ENCODE measurements around the gene OR1J2.
"Not testable (repeated sequence)": the region's sequence is repeated elsewhere in the genome, so short reads cannot be mapped to it uniquely, and the experiment has no call there.

The OR1J2 gene

DNA sequence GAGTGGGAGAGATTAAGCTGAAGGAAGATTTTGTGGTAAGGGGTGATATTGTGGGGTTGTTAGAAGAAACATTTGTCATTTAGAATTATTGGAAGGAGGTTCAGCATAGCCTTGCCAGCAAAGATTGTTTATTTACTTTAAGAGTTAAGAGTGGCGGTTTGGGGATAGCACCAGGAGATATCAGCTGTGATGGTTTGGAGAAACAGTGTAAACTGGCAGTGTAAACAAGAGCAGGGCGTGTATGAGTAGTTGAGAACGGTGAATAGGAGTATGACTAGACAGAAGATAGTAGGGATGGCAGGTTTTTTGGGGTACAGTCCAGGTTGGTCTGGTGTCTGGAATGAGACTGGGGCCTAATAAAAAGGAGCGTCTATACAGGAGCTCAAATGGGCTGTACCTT lies 20.6 kb downstream of the OR1J2 start:
- ATAC-seq: not testable (repeated sequence)

DNA sequence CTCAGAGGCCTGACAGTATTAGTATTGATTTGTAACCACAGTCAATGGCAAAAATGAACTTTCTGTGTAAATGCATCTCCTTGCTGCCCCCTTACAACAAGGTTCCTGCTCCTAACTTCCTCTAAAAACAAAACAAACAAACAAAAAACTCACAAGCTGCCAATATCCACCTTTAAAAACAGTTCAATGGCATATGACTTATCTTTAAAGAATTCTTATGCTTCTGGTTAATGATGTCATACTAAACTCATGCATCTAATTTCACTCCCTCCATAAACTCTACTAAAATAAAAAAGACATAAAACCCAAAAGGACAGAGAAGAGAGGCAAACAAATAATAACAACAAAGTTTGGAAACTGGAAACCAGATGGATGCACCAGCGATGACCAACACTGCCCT lies 25.5 kb downstream of the OR1J2 start:
- TF ChIP-seq ZFP3 (CRISPR knock-in tag; IDR thresholded peaks at IDR 0.05) (no peak), ARNTL (CRISPR knock-in tag; IDR thresholded peaks at IDR 0.05; ENCODE audit: borderline replicate concordance, low read depth) (no peak), ZNF565 (CRISPR knock-in tag; conservative IDR thresholded peaks at IDR 0.05; ENCODE audit: low read depth) (no peak), TOX (CRISPR knock-in tag; IDR thresholded peaks at IDR 0.05; ENCODE audit: borderline replicate concordance) (no peak), TCF4 (CRISPR knock-in tag; IDR thresholded peaks at IDR 0.05; ENCODE audit: borderline replicate concordance) (no peak), RARB (CRISPR knock-in tag; IDR thresholded peaks at IDR 0.05) (no peak), OSR1 (CRISPR knock-in tag; IDR thresholded peaks at IDR 0.05) (no peak), ZFP30 (CRISPR knock-in tag; IDR thresholded peaks at IDR 0.05) (no peak), ZNF8 (CRISPR knock-in tag; IDR thresholded peaks at IDR 0.05) (no peak)
- TF ChIP-seq, protein P1, sequence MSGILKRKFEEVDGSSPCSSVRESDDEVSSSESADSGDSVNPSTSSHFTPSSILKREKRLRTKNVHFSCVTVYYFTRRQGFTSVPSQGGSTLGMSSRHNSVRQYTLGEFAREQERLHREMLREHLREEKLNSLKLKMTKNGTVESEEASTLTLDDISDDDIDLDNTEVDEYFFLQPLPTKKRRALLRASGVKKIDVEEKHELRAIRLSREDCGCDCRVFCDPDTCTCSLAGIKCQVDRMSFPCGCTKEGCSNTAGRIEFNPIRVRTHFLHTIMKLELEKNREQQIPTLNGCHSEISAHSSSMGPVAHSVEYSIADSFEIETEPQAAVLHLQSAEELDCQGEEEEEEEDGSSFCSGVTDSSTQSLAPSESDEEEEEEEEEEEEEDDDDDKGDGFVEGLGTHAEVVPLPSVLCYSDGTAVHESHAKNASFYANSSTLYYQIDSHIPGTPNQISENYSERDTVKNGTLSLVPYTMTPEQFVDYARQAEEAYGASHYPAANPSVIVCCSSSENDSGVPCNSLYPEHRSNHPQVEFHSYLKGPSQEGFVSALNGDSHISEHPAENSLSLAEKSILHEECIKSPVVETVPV (CRISPR knock-in tag; IDR thresholded peaks at IDR 0.05): no peak
- TF ChIP-seq, protein P2, sequence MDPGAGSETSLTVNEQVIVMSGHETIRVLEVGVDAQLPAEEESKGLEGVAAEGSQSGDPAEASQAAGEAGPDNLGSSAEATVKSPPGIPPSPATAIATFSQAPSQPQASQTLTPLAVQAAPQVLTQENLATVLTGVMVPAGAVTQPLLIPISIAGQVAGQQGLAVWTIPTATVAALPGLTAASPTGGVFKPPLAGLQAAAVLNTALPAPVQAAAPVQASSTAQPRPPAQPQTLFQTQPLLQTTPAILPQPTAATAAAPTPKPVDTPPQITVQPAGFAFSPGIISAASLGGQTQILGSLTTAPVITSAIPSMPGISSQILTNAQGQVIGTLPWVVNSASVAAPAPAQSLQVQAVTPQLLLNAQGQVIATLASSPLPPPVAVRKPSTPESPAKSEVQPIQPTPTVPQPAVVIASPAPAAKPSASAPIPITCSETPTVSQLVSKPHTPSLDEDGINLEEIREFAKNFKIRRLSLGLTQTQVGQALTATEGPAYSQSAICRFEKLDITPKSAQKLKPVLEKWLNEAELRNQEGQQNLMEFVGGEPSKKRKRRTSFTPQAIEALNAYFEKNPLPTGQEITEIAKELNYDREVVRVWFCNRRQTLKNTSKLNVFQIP (CRISPR knock-in tag; IDR thresholded peaks at IDR 0.05; ENCODE audit: borderline replicate concordance, low read depth): no peak
- TF ChIP-seq, protein P3, sequence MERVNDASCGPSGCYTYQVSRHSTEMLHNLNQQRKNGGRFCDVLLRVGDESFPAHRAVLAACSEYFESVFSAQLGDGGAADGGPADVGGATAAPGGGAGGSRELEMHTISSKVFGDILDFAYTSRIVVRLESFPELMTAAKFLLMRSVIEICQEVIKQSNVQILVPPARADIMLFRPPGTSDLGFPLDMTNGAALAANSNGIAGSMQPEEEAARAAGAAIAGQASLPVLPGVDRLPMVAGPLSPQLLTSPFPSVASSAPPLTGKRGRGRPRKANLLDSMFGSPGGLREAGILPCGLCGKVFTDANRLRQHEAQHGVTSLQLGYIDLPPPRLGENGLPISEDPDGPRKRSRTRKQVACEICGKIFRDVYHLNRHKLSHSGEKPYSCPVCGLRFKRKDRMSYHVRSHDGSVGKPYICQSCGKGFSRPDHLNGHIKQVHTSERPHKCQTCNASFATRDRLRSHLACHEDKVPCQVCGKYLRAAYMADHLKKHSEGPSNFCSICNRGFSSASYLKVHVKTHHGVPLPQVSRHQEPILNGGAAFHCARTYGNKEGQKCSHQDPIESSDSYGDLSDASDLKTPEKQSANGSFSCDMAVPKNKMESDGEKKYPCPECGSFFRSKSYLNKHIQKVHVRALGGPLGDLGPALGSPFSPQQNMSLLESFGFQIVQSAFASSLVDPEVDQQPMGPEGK (CRISPR knock-in tag; IDR thresholded peaks at IDR 0.05; ENCODE audit: borderline replicate concordance): no peak
- TF ChIP-seq, protein P4, sequence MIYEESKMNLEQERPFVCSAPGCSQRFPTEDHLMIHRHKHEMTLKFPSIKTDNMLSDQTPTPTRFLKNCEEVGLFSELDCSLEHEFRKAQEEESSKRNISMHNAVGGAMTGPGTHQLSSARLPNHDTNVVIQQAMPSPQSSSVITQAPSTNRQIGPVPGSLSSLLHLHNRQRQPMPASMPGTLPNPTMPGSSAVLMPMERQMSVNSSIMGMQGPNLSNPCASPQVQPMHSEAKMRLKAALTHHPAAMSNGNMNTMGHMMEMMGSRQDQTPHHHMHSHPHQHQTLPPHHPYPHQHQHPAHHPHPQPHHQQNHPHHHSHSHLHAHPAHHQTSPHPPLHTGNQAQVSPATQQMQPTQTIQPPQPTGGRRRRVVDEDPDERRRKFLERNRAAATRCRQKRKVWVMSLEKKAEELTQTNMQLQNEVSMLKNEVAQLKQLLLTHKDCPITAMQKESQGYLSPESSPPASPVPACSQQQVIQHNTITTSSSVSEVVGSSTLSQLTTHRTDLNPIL (CRISPR knock-in tag; IDR thresholded peaks at IDR 0.05; ENCODE audit: low read depth): no peak

DNA sequence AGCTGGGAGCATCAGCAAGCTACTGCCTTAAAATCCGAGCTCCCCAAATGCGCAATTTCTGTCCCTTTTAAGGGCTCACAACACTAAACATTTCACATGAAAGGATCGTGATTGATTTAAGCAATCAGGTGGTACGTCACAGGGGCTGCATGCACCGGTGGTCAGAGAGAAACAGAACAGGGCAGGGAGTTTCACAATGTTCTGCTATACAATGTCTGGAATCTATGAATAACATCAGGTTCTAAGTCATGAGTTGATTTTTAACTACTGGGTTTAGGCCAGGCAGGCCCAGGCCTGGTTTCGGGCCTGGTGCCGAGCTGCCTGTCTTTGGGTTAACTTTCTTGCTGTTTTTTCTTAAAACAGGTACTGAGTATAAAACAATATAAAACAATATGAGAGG lies 26.5 kb downstream of the OR1J2 start:
- not testable (repeated sequence) for ATAC-seq

More for the DNA sequence above, 25.5 kb downstream of the OR1J2 start:
- no peak for ATAC-seq

DNA sequence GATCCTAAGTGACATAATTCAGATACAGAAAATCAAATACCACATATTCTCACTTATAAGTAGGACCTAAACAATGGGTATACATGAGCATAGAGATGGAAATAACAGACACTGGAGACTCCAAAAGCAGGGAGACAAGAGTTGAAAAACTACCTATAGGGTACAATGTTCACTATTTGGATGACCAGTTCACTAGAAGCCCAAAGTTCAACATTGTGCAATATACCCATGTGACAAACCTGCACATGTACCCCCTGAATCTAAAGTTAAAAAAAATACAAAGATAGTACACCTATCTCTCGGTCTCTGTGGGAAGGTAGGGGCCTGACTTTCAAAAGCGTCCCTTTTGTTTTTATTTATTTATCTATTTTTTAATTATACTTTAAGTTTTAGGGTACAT lies 28.2 kb downstream of the OR1J2 start:
- TF ChIP-seq TOX (CRISPR knock-in tag; IDR thresholded peaks at IDR 0.05; ENCODE audit: borderline replicate concordance) (no peak), ESRRG (CRISPR knock-in tag; IDR thresholded peaks at IDR 0.05) (no peak), TCF4 (CRISPR knock-in tag; IDR thresholded peaks at IDR 0.05; ENCODE audit: borderline replicate concordance) (no peak), GLIS3 (CRISPR knock-in tag; IDR thresholded peaks at IDR 0.05) (no peak), ARNTL (CRISPR knock-in tag; IDR thresholded peaks at IDR 0.05; ENCODE audit: borderline replicate concordance, low read depth) (no peak), ZNF565 (CRISPR knock-in tag; conservative IDR thresholded peaks at IDR 0.05; ENCODE audit: low read depth) (no peak), CSDC2 (CRISPR knock-in tag; IDR thresholded peaks at IDR 0.05) (no peak), PPARA (CRISPR knock-in tag; IDR thresholded peaks at IDR 0.05; ENCODE audit: borderline replicate concordance) (no peak), ZFP30 (CRISPR knock-in tag; IDR thresholded peaks at IDR 0.05) (no peak), ZNF70 (CRISPR knock-in tag; IDR thresholded peaks at IDR 0.05) (no peak), BACH2 (CRISPR knock-in tag; IDR thresholded peaks at IDR 0.05; ENCODE audit: borderline replicate concordance) (no peak), SNAI2 (CRISPR knock-in tag; IDR thresholded peaks at IDR 0.05) (no peak), ZNF8 (CRISPR knock-in tag; IDR thresholded peaks at IDR 0.05) (no peak)
- TF ChIP-seq, protein P2 (CRISPR knock-in tag; IDR thresholded peaks at IDR 0.05; ENCODE audit: borderline replicate concordance, low read depth): no peak
- TF ChIP-seq, protein P5, sequence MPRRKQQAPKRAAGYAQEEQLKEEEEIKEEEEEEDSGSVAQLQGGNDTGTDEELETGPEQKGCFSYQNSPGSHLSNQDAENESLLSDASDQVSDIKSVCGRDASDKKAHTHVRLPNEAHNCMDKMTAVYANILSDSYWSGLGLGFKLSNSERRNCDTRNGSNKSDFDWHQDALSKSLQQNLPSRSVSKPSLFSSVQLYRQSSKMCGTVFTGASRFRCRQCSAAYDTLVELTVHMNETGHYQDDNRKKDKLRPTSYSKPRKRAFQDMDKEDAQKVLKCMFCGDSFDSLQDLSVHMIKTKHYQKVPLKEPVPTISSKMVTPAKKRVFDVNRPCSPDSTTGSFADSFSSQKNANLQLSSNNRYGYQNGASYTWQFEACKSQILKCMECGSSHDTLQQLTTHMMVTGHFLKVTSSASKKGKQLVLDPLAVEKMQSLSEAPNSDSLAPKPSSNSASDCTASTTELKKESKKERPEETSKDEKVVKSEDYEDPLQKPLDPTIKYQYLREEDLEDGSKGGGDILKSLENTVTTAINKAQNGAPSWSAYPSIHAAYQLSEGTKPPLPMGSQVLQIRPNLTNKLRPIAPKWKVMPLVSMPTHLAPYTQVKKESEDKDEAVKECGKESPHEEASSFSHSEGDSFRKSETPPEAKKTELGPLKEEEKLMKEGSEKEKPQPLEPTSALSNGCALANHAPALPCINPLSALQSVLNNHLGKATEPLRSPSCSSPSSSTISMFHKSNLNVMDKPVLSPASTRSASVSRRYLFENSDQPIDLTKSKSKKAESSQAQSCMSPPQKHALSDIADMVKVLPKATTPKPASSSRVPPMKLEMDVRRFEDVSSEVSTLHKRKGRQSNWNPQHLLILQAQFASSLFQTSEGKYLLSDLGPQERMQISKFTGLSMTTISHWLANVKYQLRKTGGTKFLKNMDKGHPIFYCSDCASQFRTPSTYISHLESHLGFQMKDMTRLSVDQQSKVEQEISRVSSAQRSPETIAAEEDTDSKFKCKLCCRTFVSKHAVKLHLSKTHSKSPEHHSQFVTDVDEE (CRISPR knock-in tag; IDR thresholded peaks at IDR 0.05): no peak
- no peak for ATAC-seq
